Measurements from ENCODE around the gene RASSF3.

DNA sequence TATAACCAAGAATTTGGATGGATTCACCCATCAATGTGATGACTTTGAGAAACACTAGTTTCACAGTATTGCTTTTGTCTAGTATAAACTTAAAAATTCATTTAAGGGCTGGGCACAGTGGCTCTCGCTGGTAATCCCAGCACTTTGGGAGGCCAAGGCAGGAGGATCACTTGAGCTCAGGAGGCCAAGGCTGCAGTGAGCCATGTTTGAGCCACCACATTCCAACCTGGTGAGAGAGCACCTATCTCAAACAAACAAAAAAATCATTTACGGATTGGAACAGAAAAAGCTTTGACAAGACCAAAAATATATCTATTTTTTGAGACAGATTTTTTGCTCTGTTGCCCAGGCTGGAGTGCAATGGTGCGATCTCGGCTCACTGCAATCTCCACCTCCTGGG lies 121.4 kb downstream of the RASSF3 start:
- TF ChIP-seq CTCF (IDR thresholded peaks at IDR 0.05) (no peak), EP300 (IDR thresholded peaks at IDR 0.05) (no peak), POLR2A (IDR thresholded peaks at IDR 0.05) (no peak)
